B cell (primary cell): ENCODE measurements around the gene GCDH. TPM values are rescaled to one million over a fixed set of nuclear protein-coding genes. Genes with fewer than 3 reads are reported as not detected.

ENCODE experiments used
- ATAC-seq: fragments of 200-7000 bp; cut with Tn5 transposase; one replicate; pipeline ENCODE4 v1.10.0; 2021; ENCODE audit warnings: low read depth, mild to moderate bottlenecking, moderate number of reproducible peaks, moderate library complexity
- CTCF ChIA-PET: fragments of 350-600 bp; sonication (Branson Sonifier 250); formaldehyde crosslinking; loops from one replicate; lab custom pipeline; 2021; ENCODE audit warnings: antibody characterized with exemption, inconsistent platforms; lab: Charles Lee
- POLR2A ChIA-PET: fragments of 350-600 bp; sonication (Branson Sonifier 250); formaldehyde crosslinking; loops from one replicate; lab custom pipeline; 2021; ENCODE audit warnings: antibody characterized with exemption; lab: Charles Lee
- DNase-seq: peaks from one replicate; pipeline ENCODE4 v3.0.0; 2013
- H2AFZ ChIP-seq: 2 replicates; pipeline ENCODE4 v1.6.1; 2012; ENCODE audit warnings: mild to moderate bottlenecking, low read depth, low read length; ENCODE audit not compliant: insufficient read depth, poor library complexity, severe bottlenecking
- H3K27ac ChIP-seq, 2 donors: 1 replicate in 1 of 2; 2 replicates in 1 of 2; pipeline ENCODE4 v1.5.1; 2012 to 2013; ENCODE audit warnings: low read length in 2 of 2, mild to moderate bottlenecking in 2 of 2, moderate library complexity in 1 of 2
- H3K27me3 ChIP-seq, 4 experiments: fragments of 200-600 bp in 1 of 4; sonication (generic) in 1 of 4; replicated peaks in 1 of 4; 1 replicate in 2 of 4; 2 replicates in 2 of 4; pipeline versions ENCODE4 v1.6.1 to v1.7.0; 2013 to 2016; ENCODE audit warnings: low read length in 3 of 4, mild to moderate bottlenecking in 2 of 4, mixed read lengths in 1 of 4, moderate library complexity in 1 of 4; ENCODE audit not compliant: insufficient read depth in 4 of 4, control insufficient read depth in 3 of 4; ENCODE audit errors: control extremely low read depth in 1 of 4
- H3K36me3 ChIP-seq, 2 experiments: replicated peaks in 1 of 2; 1 replicate in 1 of 2; 2 replicates in 1 of 2; pipeline versions ENCODE4 v1.6.1 to v1.7.1; 2013; ENCODE audit warnings: low read length in 1 of 2; ENCODE audit not compliant: insufficient read depth in 2 of 2, control insufficient read depth in 1 of 2; ENCODE audit errors: control extremely low read depth in 1 of 2, extremely low read depth in 1 of 2
- H3K4me1 ChIP-seq, 2 donors: fragments of 200-600 bp in 1 of 2; sonication (generic) in 1 of 2; 1 replicate in 1 of 2; 2 replicates in 1 of 2; pipeline versions ENCODE4 v1.5.1 to v1.6.1; 2013 to 2017; ENCODE audit warnings: low read length in 2 of 2; ENCODE audit not compliant: control insufficient read depth in 2 of 2, insufficient read depth in 2 of 2
- H3K4me2 ChIP-seq: replicated peaks from 2 replicates; pipeline ENCODE3; 2012; ENCODE audit warnings: mild to moderate bottlenecking, low read depth, low read length; ENCODE audit not compliant: poor library complexity, severe bottlenecking
- H3K4me3 ChIP-seq, 5 experiments: fragments of 200-600 bp in 1 of 5; sonication (generic) in 1 of 5; 1 replicate in 3 of 5; 2 replicates in 2 of 5; pipeline versions ENCODE4 v1.5.1 to v1.7.0; 2011 to 2016; ENCODE audit warnings: low read length in 4 of 5, mild to moderate bottlenecking in 4 of 5, low read depth in 2 of 5, control low read depth in 1 of 5, moderate library complexity in 1 of 5; ENCODE audit not compliant: insufficient read depth in 1 of 5; ENCODE audit errors: control extremely low read depth in 1 of 5, extremely low read depth in 1 of 5
- H3K79me2 ChIP-seq: fragments of 200-600 bp; sonication (generic); one replicate; pipeline ENCODE4 v1.6.0; 2016; ENCODE audit warnings: low read length; ENCODE audit not compliant: control insufficient read depth, insufficient read depth
- H3K9ac ChIP-seq: fragments of 200-600 bp; sonication (generic); 2 replicates; pipeline ENCODE4 v1.6.1; 2017; ENCODE audit warnings: mild to moderate bottlenecking, low read length, moderate library complexity
- H3K9me3 ChIP-seq, 3 donors: one replicate each; pipeline versions ENCODE4 v1.6.1 to v1.7.1; 2013; ENCODE audit warnings: low read length in 2 of 3; ENCODE audit not compliant: control insufficient read depth in 2 of 3, insufficient read depth in 1 of 3; ENCODE audit errors: control extremely low read depth in 1 of 3
- H4K20me1 ChIP-seq: 2 replicates; pipeline ENCODE4 v1.6.0; 2012; ENCODE audit warnings: mild to moderate bottlenecking, low read length; ENCODE audit not compliant: insufficient read depth, control insufficient read depth, poor library complexity, severe bottlenecking
- H3K27ac Mint-ChIP-seq: one replicate; pipeline ENCODE4 v1.8.0; 2021; ENCODE audit warnings: mixed read lengths
- H3K27me3 Mint-ChIP-seq: one replicate; pipeline ENCODE4 v1.8.0; 2021; ENCODE audit warnings: mixed read lengths
- H3K4me1 Mint-ChIP-seq: one replicate; pipeline ENCODE4 v1.8.0; 2021; ENCODE audit warnings: mixed read lengths
- H3K4me3 Mint-ChIP-seq: one replicate; pipeline ENCODE4 v1.8.0; 2021; ENCODE audit warnings: mixed read lengths
- H3K9me3 Mint-ChIP-seq: one replicate; pipeline ENCODE4 v1.8.0; 2022; ENCODE audit warnings: mixed read lengths; ENCODE audit not compliant: insufficient read depth
- CTCF ChIP-seq: fragments of 200-600 bp; IDR thresholded peaks from one replicate; pipeline ENCODE4 v1.8.0; 2022; ENCODE audit warnings: antibody characterized with exemption, mild to moderate bottlenecking
- EZH2 ChIP-seq: IDR thresholded peaks from 2 replicates; pipeline ENCODE4 v1.6.1; 2012; ENCODE audit warnings: borderline replicate concordance, low read depth, mild to moderate bottlenecking, moderate library complexity, low read length; ENCODE audit not compliant: insufficient read depth, poor library complexity, severe bottlenecking
- WGBS: methylation state at CpG from one replicate; pipeline ENCODE4 v1.1.5; 2013; ENCODE audit warnings: missing lambda C conversion rate; ENCODE audit not compliant: insufficient coverage; 5-methylcytosine and 5-hydroxymethylcytosine counted together
- intact Hi-C: fragments of 100-400 bp; cut with micrococcal nuclease; formaldehyde crosslinking; loops from one replicate; pipeline ENCODE4 v1.10.0; 2022
- polyA plus RNA-seq: library from polyadenylated mRNA; depleted of rRNA; stranded (reverse); fragments of >200 nt; gene quantifications from 2 replicates; pipeline ENCODE4 v1.2.3, GENCODE V29; 2012
- total RNA-seq, 2 donors: library from RNA; stranded (reverse); fragments of 120-200 nt in 1 of 2; gene quantifications; 1 replicate in 1 of 2; 2 replicates in 1 of 2; pipeline versions ENCODE4 v1.2.3 to v1.2.4, GENCODE V29; 2013 to 2022

Gene GCDH
- total and polyA plus RNA-seq, 2 donors (not counting 1 experiment from before 2014, with no cell fraction given) = 48.9 to 61.2 TPM

- CTCF ChIA-PET = no interaction called here
Observed at GRCh38 chr19:12918253-12918652, 27.3 kb downstream of the GCDH start.

More at GRCh38 chr19:12918253-12918652, 27.3 kb downstream of the GCDH start:
- Mint-ChIP-seq H3K27me3 (no peaks in the 10 kb centered on the region), H3K9me3 (no peaks in the 10 kb centered on the region), H3K4me1 (peaks cover 20% of the 10 kb centered on the region), H3K27ac (peak overlapping the region; percentile 61), H3K4me3 (peak overlapping the region; percentile 34)
- no peak for TF ChIP-seq EZH2
- TF ChIP-seq CTCF = no peak
- no peak overlapping the region for H3K4me3 ChIP-seq
- H3K9me3 ChIP-seq = no peaks in the 10 kb centered on the region
- peaks cover 9 to 25% of the 10 kb centered on the region in 2 donors for H3K4me1 ChIP-seq
- H3K36me3 ChIP-seq = peaks cover 0 to 13% of the 10 kb centered on the region in 2 experiments
- H3K27ac ChIP-seq = no peak overlapping the region
- H4K20me1 ChIP-seq = no peaks in the 10 kb centered on the region
- no peak for ATAC-seq
- H2AFZ ChIP-seq = no peak overlapping the region
- H3K79me2 ChIP-seq = no peaks in the 10 kb centered on the region
- DNase-seq = peak; percentile 23
- H3K4me2 ChIP-seq = no peak overlapping the region
- 97% methylated on average over 14 of the region's 14 CpGs for WGBS
- H3K27me3 ChIP-seq = no peaks in the 10 kb centered on the region
- intact Hi-C loops = no loop called here
- H3K9ac ChIP-seq = no peak overlapping the region
- POLR2A ChIA-PET = interaction anchor here (0.7 to 1.6 kb wide), 2 partner anchors 20 to 38 kb away, joined by 4 to 8 read pairs; no protein-coding TSS in a partner anchor
